22Rv1 (cell line): ENCODE data around the gene SEMA3C.

Experiments used
- CTCF ChIP-seq: fragments of 450-650 bp; IDR thresholded peaks from 2 replicates; pipeline ENCODE4 v1.5.1; 2017; ENCODE audit warnings: mild to moderate bottlenecking
- ZFX ChIP-seq: fragments of 450-650 bp; IDR thresholded peaks from 2 replicates; pipeline ENCODE4 v1.6.1; 2017; ENCODE audit warnings: antibody characterized with exemption, borderline replicate concordance

GRCh38 chr7:80749270-80749669 lies 169.6 kb downstream of the SEMA3C start:
- TF ChIP-seq CTCF (no peak), ZFX (no peak)
